ENCODE data around the gene RPS29.

Gene RPS29

GRCh38 chr14:49550286-49551184 lies 35.6 kb downstream of the RPS29 start:
- no peak for DNase-seq (ENCODE audit: low read depth)

- DNase-seq (ENCODE audit: low read depth): no peak
These were observed 36.3 kb downstream of the RPS29 start for GRCh38 chr14:49549881-49550280.

- DNase-seq (ENCODE audit: low read depth): no peak
These were observed 36.7 kb downstream of the RPS29 start for GRCh38 chr14:49549446-49549845.

GRCh38 chr14:49546766-49547165 lies 39.4 kb downstream of the RPS29 start:
- no peak for DNase-seq (ENCODE audit: low read depth)

GRCh38 chr14:49545716-49546115 lies 40.5 kb downstream of the RPS29 start:
- DNase-seq (ENCODE audit: low read depth): no peak

- no peak for DNase-seq (ENCODE audit: low read depth)
These were observed 41.1 kb downstream of the RPS29 start for GRCh38 chr14:49545071-49545470.

GRCh38 chr14:49541049-49541448 lies 45.1 kb downstream of the RPS29 start:
- no peak for DNase-seq (ENCODE audit: low read depth)

GRCh38 chr14:49538852-49539251 lies 47.3 kb downstream of the RPS29 start:
- DNase-seq (ENCODE audit: low read depth): no peak

Data from stimulated activated CD8-positive, alpha-beta memory T cell treated with anti-CD3 and anti-CD28 coated beads, Interleukin-4, amount 100 ng/mL, for 24 hours (primary cell).